GM19023 (cell line): ENCODE results near the gene SMIM35.
A peak's percentile ranks its signal among the peaks of the same experiment; 100 is the strongest.

Experiments
- ATAC-seq: cut with Tn5 transposase; IDR thresholded peaks from one replicate; pipeline ENCODE4 v1.9.1; 2021; ENCODE audit warnings: mild to moderate bottlenecking, moderate library complexity; ENCODE audit not compliant: unreplicated experiment

The SMIM35 gene

DNA sequence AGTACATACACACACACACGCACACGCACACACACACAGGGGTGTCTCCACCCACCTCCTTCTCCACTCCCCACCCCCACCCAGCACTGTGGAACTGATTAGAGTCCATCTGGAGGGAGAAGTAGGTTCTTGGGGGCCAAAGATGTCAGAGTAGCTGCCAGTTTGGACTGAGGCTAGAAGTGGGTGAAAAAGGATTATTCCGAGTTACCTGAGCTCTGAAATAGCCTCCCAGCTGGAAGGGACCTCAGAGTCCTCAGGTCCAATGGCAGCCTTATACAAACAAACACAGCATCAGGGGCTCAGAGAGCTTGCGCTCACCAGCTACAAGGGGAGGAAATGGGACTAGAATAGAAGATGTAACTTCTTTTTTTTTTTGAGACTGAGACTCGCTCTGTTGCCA, 79.7 kb downstream of the SMIM35 start:
- ATAC-seq: no peak

DNA sequence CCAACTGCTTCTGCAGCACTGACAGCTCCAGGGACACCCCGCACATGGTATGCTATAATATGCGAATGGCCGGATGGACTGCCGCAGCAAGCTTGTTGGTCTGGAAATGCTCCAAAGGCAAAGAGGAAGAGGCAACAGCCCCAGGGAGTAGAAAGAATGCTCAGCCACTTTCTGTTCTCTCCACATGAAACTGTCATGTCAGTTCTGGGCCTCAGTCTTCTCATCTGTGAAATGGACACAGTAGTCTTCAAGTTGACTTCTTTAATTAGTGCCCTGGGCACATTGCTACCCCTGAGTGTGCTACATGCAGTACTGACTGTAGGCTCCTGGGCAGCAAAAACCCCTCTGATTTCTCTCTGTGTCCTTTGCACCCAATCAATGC, 80.6 kb downstream of the SMIM35 start:
- no peak for ATAC-seq

DNA sequence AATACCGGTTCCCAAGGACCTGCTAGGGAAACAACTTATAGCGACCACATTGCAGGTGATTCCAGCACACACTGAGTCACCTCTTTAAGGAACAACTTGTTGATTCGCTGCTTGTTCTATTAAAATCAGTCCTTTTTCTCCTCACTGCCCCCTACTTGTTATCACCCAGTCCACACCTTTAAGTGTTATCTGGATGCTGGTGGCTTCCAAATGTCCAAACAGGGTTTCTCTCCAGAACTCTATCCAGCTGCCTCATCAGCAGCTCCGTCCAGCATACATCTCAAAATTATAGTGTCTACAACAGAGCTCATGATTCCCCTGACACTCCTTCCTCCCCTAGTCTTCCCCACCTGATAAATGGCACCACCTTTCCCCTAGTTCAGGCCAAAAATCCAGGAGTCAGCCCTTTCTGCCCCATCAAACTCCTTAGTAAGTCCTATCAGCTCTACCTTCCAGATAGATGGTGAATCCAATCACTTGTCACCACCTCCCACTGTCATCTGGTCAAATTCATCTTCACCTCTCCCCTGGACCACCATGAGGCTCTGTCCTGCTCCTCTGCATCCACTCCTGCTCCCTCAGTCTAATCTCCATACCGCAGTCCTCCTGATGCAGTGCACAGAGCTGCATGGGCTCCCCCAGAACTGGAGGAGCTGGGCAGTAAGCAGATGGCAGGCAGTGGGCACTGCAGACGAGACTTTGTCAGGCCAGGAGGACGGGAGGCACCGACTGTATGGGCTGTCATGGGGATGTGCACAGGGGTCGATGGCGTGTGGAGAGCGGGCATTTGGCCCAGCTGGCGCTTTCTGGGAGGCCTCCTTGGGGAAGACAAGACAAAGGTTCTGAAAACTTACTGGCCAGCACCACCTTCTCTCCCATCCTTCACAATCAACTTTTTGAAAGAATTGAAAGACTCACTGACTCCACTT, 81.3 kb downstream of the SMIM35 start:
- ATAC-seq: no peak

GRCh38 chr11:118004543-118005223, 82.1 kb downstream of the SMIM35 start:
- no peak for ATAC-seq

DNA sequence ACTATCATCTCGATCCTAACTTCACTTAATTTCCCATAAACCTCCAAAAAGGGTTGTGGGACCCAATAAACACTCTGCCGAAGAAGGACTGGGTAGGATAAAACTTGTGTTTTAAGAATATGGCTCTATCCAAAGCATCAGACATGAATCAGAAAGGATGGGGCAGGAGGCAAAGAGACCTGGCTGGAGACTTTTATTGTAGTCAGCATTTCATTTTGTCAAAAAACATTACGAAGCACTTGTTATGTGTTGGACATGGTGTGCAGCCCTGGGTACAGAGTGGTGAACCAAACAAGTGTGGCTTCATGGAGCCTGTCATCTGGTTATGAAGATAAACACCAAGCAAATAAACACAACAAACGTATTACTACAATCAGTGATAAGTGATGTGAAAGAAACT, 83.3 kb downstream of the SMIM35 start:
- no peak for ATAC-seq

GRCh38 chr11:118002541-118003423, 84.0 kb downstream of the SMIM35 start:
- ATAC-seq: no peak

GRCh38 chr11:118002010-118002540, 84.7 kb downstream of the SMIM35 start:
- no peak for ATAC-seq

- ATAC-seq: no peak
Measured at GRCh38 chr11:118001494-118001971, 85.2 kb downstream of the SMIM35 start.

- no peak for ATAC-seq
Measured at GRCh38 chr11:118000850-118001228, 85.9 kb downstream of the SMIM35 start.

DNA sequence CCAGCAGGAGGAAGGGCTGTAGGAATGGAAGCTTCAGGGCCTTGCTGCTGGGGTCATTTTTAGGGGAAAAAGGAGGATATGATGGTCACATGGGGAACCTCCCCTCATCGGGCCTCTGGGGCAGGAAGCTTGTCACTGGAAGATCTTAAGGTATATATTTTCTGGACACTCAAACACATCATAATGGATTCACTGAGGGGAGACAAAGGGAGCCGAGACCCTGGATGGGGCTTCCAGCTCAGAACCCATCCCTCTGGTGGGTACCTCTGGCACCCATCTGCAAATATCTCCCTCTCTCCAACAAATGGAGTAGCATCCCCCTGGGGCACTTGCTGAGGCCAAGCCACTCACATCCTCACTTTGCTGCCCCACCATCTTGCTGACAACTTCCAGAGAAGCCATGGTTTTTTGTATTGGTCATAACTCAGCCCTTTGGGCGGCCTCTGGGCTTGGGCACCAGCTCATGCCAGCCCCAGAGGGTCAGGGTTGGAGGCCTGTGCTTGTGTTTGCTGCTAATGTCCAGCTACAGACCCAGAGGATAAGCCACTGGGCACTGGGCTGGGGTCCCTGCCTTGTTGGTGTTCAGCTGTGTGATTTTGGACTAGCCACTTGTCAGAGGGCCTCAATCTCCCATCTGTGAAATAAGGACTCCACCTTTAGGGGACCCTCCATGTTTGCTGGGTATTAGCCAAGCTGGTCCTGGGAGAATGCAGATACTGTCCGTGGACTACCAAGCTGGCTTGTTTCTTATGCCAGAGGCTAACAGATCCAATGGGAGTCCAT, 86.5 kb downstream of the SMIM35 start:
- ATAC-seq: no peak

GRCh38 chr11:117999354-117999993, 87.3 kb downstream of the SMIM35 start:
- no peak for ATAC-seq

DNA sequence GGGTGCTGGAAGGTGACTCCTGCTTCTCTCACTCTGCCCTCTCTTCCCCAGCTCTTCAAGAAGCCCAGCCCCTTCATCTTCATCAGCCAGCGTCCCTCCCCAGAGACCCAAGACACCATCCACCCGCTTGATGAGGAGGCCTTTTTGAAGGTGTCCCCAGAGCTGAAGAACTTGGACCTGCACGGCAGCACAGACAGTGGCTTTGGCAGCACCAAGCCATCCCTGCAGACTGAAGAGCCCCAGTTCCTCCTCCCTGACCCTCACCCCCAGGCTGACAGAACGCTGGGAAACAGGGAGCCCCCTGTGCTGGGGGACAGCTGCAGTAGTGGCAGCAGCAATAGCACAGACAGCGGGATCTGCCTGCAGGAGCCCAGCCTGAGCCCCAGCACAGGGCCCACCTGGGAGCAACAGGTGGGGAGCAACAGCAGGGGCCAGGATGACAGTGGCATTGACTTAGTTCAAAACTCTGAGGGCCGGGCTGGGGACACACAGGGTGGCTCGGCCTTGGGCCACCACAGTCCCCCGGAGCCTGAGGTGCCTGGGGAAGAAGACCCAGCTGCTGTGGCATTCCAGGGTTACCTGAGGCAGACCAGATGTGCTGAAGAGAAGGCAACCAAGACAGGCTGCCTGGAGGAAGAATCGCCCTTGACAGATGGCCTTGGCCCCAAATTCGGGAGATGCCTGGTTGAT, 88.0 kb downstream of the SMIM35 start:
- ATAC-seq: no peak

DNA sequence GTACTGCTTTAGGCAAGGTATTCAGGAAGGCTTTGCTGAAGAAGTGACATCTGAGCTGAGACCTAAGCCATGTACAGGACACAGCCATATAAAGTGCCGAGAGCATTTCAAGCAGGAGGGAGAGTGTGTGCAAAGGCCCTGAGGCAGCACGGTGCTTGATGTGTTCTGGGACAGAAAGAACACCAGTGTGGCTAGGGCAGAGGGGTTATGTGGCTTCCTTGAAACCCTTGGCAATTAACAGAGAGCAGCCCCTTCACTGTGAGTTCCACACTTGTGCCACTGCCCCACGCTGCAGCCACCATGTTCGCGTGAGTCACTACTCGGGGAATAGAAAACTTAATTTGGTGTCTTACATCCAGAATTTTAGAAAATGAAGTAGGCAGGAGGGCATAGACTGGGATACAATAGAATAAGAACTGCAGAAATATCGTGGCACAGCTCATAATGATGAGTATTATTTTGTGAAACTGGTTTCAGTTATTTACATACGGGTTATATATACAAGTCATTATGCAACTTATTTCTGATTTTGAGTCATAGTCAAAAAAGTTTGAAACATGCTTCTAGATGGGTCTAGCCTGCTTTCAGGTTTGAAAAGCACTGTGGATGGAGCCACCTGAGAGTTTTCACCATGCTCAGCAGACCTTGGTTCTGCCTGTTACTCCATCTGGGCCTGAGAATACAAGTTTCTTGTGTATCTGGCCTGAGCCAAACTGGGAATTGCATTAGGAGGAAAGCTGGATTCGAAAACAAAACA, 88.8 kb downstream of the SMIM35 start:
- ATAC-seq: peak; percentile 66

DNA sequence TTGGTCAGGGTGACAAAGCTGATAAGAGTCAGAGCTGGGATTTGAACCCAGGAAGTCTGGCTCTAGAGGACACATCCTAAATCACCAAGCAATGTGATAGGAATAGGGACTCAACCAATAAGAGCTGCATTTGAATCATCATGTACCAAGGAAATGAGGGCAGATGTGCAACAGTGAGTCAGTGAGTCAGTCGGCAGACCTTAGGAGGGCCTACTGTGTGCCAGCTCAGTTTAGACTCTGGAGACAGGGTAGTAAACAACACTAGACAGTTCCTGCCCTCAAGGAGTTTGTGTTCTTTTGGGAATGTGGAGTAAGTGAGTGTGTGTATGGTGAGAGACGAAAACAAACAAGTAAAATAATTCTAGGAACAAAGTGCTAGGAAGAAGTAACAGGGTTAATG, 89.4 kb downstream of the SMIM35 start:
- no peak for ATAC-seq

DNA sequence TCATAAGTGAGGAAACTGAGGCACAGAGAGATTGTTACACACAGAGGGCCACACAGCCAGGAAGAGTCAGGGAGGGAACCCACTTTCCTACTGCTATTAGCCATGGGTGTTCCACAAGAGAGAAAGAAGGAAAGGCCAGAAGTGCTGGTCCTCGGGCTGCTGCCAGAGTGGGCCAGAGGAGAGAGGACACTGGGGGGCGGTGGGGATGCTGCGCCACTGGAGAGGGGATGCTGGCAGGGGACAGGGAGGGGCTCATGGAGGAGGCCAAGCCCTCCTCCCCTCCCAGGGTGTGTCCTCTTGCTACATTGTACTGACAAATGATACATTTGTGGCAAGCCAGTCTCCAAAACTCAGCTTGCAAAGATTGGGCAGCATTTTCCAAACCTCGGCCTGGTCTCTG, 90.7 kb downstream of the SMIM35 start:
- ATAC-seq: no peak

- no peak for ATAC-seq
Measured at GRCh38 chr11:117995472-117995871, 91.3 kb downstream of the SMIM35 start.

DNA sequence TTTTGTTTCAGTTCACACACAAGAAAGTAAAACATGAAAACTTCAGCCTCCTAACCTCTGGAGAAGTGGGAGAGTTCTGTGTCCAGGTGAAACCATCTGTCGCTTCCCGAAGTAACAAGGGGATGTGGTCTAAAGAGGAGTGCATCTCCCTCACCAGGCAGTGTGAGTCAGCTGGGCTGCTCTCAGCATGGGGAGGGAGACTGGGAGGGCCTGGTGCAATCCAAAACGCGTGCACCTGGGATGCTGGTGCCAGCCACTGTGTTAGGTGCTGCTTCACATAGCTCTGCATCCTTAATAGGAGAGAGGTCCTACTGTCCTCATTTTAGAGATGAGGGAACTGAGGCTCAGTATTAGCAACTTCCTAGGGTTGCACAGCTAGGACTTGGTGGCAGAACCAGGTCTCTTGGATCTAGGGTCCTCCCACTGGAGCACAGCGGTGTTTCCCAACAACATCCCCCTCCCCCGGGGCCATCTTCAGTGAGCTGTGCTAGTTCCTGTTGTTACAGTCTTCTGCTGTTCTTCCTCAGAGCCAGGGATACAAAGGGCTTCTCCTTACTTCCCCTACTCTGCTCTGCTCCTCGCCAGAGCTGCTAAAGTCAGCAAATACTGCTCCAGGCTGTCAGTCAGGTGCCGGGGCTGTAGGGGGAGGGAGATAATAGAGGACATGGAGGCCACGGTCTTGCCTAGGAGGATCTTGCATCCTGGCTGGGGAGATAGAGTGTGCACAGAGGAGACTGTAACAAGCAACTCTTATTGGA, 92.6 kb downstream of the SMIM35 start:
- no peak for ATAC-seq

- ATAC-seq: no peak
Measured at GRCh38 chr11:117992620-117993019, 94.1 kb downstream of the SMIM35 start.
